Measurements from ENCODE around the gene TESPA1.
A peak's percentile ranks its signal among the peaks of the same experiment; 100 is the strongest.
"Not testable (repeated sequence)": the region's sequence is repeated elsewhere in the genome, so short reads cannot be mapped to it uniquely, and the experiment has no call there.

TESPA1 gene

GRCh38 chr12:54948171-54948570, 36.4 kb downstream of the TESPA1 start:
- DNase-seq (ENCODE audit: low spot score): no peak

DNA sequence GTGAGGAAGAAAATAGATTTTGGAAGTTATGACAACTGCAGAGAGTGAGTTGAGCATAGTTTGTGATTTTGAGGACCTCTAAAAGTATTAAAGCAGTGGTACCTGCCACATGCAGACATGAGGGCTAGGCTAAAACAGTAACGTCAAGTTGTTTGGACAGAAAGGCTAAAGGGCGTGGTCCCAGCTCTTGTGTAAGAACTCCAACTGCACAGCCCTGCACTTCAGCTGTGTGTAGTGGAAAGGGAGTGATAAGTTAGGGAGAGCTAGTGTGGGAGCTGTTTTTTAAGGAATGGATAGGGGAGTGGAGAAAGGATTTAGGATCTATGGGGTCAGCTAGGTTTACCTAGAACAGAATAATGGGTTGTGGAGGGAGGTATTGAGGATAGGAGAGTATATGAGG, 39.5 kb downstream of the TESPA1 start:
- DNase-seq (ENCODE audit: low spot score): no peak

DNA sequence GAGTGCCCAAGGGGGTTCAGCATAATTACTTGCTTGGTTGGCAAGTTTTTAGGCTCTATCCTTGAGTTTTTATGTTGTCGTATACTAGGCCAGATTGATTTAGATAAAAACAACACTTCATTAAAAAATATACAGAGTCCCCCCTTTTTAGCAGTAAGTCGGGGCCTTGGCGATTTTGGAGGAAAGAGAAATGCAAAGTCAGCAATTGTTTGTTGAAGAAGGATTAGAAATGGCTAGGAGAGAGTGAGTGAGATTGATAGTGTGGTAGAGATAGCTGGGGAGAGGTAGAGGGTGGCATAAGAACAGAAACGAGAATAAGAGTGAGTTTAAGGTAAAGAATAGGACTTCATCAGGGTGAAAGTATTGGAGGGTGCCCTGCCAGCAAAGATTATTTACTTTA, 41.3 kb downstream of the TESPA1 start:
- not testable (repeated sequence) for DNase-seq (ENCODE audit: low spot score)

- DNase-seq (ENCODE audit: low spot score): no peak
These were observed 42.9 kb downstream of the TESPA1 start for GRCh38 chr12:54941659-54942058.

DNA sequence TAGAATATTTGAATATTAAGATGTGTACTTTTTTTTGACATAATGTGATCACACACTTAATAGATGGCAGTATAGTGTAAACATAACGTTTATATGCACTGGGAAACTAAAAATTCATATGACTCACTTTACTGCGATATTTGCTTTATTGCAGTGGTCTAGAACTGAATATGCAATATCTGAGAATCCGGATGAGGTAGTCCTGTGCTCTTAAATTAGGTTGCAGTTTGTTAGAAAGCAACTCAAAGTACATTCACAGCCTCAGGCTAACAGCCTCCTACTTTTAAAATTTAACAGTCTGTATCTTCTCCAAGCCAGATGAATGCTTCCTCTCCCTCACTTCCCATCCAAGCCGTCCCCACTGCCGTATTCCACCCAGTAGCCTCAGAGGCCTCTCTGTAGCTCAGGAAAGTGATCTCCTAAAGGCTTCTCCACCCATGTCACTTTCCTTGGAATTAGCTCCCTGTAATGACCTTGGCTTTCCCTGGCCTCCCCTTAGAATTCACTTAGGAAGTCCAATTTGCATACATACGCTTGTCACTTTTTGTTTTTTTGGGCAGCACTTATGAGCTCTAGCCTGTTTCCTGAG, 43.7 kb downstream of the TESPA1 start:
- DNase-seq (ENCODE audit: low spot score): no peak

DNA sequence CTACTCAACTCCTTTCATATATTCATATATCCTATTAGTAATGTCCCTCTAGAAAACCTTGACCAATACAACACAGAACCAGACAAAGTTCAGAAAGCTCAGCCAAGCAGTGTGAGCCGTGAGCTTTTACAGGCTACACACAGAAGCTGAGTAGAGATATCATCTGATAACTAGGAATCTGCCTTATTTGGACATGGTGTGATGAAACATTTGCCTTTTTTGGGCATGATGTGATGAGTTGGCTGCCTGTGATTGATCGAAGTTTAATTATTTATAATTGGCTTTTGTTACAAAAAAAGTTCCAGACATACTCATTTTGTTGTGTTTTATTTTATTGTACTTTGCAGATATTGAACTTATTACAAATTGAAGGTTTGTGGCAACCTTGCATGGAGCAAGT, 46.6 kb downstream of the TESPA1 start:
- no peak for DNase-seq (ENCODE audit: low spot score)

- no peak for DNase-seq (ENCODE audit: low spot score)
These were observed 47.2 kb downstream of the TESPA1 start for GRCh38 chr12:54937376-54937775.

GRCh38 chr12:54936736-54937135, 47.8 kb downstream of the TESPA1 start:
- no peak for DNase-seq (ENCODE audit: low spot score)

DNA sequence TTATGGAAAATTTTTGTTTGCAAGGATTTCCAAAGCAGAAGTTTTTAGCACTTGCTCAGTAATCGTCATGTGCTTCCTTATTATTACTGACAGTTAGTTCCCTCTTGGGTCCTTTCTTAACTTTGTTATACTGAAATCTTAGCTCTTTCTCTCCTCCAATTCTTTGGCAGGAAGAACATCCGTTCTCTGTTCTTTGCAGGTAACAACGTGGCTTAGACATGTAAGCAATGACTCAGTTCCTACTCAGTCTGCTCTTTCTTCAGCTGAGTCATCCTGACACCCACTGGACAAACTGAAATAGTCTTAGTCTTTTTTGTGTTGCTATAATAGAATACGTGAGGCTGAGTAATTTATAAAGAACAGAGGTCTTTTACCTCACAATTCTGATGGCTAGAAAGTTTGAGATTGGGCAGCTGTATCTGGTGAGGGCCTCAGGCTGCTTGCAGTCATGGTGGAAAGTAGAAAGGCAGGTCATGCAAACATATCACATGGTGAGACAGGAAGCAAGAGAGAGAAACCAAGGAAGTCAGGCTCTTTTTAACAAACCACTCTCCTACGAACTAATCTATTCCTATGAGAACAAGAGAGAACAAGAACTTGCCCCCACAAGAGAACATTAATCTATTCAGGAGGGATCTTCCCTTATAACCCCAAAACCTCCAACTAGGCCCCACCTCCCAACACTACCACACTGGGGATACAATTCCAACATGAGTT, 49.2 kb downstream of the TESPA1 start:
- DNase-seq (ENCODE audit: low spot score): peak; percentile 80

DNA sequence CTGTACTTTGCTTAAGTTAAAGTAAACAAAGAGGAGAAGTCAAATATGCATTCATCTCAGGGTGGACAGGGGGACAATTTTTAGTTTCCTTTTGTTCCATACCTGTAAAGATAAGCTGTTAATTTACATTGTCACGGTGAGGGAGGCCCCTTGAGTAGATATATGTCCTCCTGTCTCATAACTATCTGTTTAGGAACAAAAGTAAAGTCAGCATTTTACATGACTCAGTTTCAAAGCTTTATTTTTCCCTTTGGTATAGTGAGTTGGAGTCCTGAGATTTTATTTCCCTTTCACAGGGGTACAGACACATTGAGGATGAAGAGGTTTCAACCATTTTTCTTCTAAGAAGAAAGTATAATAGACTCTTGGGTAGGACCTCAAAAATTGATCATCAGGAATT, 50.1 kb downstream of the TESPA1 start:
- DNase-seq (ENCODE audit: low spot score): no peak

DNA sequence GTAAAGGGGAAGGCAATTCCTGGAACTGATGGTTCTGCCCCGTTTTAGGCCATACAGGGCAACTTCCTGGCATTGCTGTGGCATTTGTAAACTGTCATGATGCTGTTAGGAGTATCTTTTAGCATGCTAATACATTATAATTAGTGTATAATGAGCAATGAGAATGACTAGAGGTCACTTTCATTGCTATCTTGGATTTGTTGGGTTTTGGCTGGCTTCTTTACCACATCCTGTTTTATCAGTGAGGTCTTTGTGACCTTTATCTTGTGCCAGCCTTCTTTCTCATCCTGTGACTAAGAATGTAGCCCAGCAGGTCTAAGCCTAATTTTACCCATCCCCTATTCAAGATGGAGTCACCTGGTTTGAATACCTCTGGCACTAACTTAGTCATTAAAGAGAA, 51.2 kb downstream of the TESPA1 start:
- peak; percentile 73 for DNase-seq (ENCODE audit: low spot score)

DNA sequence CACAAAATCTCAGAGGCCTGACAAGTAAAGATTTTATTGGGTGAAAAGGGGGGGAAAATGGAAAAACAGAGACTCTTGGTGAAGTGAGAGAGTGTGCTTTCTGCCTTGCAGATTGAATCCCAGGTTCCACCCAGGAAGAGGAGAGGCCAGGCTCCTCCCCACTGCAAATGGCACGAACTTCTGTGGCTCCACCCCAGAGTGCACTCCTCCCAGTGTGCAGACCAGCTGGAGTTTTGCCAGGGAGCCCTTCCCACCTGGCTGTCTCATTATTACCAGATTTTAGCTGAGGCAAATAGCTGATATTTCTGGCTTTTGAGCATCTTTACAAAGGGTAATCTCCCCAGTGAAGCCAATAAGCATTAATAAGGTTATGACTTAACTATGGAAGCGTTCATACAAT, 51.9 kb downstream of the TESPA1 start:
- no peak for DNase-seq (ENCODE audit: low spot score)

DNA sequence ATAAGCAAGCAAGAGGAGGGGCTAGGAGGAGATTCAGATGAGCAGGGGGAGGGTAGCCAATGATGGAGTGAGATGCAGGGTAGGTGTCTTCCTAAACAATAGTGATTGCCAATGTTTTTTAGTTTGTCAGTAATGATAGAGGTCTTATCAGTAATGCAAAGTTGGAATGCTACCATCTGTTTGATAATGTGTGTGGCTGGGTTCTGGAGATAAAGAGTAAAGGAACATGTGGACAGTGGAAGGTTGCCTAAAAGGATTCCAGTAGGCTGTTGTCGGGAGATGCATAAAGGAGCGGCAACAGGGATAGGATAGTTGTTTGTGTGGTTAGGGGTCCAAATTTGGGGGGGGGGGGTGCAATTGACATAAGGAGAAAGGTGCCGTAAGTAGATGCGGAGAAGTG, 52.5 kb downstream of the TESPA1 start:
- DNase-seq (ENCODE audit: low spot score): no peak

DNA sequence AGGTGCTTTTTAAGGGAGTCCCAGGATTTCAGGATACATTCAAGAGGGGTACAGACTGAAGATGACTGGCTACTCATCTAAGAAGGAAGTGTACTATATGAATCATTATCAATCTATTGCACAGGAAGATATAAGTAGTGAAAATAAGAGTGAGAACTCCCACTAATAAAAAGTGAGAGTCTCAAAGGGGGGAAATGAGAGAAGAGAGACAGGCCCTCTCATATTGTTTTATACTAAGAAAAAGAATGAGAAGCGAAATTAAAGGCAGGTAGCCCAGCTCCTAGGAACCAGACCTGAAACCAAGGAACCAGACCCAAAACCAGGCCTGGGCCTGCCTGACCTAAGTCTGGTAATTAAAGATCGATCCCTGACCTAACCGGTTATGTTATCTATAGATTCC, 54.6 kb downstream of the TESPA1 start:
- DNase-seq (ENCODE audit: low spot score): no peak

GRCh38 chr12:54926246-54926645, 58.3 kb downstream of the TESPA1 start:
- no peak for DNase-seq (ENCODE audit: low spot score)

DNA sequence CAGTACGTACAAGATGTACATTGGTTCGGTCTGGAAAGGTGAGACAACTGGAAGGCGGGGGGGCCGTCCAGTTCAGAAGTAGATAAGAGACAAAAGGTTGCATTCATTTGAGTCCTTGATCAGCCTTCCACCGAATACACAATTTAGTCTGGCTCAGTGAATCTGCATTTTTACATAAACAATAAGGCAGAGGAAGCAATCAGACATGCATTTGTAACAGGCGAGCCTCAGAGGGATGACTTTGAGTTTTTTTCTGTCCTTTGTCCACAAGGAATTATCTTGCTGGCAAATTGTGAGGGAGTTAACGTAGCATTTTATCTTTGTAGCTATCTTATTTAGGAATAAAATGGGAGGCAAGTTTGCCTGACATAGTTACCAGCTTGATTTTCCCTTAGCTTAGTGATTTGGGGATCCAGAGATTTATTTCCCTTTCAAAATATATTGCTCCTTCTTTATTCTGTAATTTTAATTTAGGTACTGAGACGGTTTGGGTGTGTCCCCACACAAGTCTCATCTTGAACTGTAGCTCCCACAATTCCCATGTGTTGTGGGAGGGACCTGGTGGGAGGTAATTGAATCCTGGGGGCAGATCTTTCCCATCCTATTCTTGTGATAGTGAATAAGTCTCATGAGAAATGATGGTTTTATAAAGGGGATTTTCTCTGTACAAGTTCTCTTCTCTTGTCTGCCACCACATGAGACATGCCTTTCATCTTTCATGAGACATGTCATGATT, 59.4 kb downstream of the TESPA1 start:
- DNase-seq (ENCODE audit: low spot score): no peak

- DNase-seq (ENCODE audit: low spot score): no peak
These were observed 67.5 kb downstream of the TESPA1 start for GRCh38 chr12:54917001-54917488.

Data from CD4-positive, alpha-beta T cell treated with Interleukin-2 at 100 ng/mL for 4 hours (primary cell).